ENCODE measurements around the gene COL8A2. TPM values are rescaled to one million over a fixed set of nuclear protein-coding genes. Genes with fewer than 3 reads are reported as not detected.

The COL8A2 gene
- total RNA-seq, 1 donor from 2014 or later: 18.1 TPM

- Mint-ChIP-seq H3K4me3 (ENCODE audit: unreplicated experiment) (no peak overlapping the region), H3K4me1 (ENCODE audit: low read depth) (peaks cover 15% of the 10 kb centered on the region), H3K9me3 (ENCODE audit: low read depth) (no peaks in the 10 kb centered on the region), H3K27ac (ENCODE audit: unreplicated experiment) (no peak overlapping the region), H3K36me3 (ENCODE audit: low read depth) (peaks cover 2% of the 10 kb centered on the region), H3K27me3 (ENCODE audit: low read depth) (no peaks in the 10 kb centered on the region)
- no peak for DNase-seq (ENCODE audit: low spot score)
- TF ChIP-seq, protein P1, sequence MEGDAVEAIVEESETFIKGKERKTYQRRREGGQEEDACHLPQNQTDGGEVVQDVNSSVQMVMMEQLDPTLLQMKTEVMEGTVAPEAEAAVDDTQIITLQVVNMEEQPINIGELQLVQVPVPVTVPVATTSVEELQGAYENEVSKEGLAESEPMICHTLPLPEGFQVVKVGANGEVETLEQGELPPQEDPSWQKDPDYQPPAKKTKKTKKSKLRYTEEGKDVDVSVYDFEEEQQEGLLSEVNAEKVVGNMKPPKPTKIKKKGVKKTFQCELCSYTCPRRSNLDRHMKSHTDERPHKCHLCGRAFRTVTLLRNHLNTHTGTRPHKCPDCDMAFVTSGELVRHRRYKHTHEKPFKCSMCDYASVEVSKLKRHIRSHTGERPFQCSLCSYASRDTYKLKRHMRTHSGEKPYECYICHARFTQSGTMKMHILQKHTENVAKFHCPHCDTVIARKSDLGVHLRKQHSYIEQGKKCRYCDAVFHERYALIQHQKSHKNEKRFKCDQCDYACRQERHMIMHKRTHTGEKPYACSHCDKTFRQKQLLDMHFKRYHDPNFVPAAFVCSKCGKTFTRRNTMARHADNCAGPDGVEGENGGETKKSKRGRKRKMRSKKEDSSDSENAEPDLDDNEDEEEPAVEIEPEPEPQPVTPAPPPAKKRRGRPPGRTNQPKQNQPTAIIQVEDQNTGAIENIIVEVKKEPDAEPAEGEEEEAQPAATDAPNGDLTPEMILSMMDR (IDR thresholded peaks at IDR 0.05): no peak
Observed at GRCh38 chr1:36085686-36086526, 39.1 kb downstream of the COL8A2 start.

DNA sequence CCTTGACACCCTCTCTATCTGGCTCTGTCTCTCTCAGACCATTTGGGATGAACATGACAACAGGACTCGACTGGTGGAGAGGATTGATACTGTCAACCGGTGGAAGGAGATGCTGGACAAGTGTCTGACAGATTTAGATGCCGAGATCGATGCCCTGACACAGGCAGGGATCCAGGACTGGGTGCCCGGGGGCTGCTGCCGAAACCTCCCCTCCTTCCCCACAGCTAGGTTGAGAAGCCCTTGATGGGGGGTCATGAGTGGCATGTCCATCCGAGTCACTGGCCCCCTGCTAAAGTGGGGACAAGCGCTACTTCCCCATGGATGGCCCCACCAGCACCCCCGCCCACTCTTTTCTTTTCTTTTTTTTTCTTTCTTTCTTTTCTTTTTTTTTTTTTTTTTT is 39.9 kb downstream of the COL8A2 start:
- Mint-ChIP-seq H3K27ac (ENCODE audit: unreplicated experiment) (no peak overlapping the region), H3K4me3 (ENCODE audit: unreplicated experiment) (no peak overlapping the region), H3K4me1 (ENCODE audit: low read depth) (peaks cover 14% of the 10 kb centered on the region), H3K36me3 (ENCODE audit: low read depth) (peaks cover 2% of the 10 kb centered on the region), H3K27me3 (ENCODE audit: low read depth) (no peaks in the 10 kb centered on the region), H3K9me3 (ENCODE audit: low read depth) (no peaks in the 10 kb centered on the region)
- no peak for DNase-seq (ENCODE audit: low spot score)
- TF ChIP-seq, protein P1 (IDR thresholded peaks at IDR 0.05): no peak

DNA sequence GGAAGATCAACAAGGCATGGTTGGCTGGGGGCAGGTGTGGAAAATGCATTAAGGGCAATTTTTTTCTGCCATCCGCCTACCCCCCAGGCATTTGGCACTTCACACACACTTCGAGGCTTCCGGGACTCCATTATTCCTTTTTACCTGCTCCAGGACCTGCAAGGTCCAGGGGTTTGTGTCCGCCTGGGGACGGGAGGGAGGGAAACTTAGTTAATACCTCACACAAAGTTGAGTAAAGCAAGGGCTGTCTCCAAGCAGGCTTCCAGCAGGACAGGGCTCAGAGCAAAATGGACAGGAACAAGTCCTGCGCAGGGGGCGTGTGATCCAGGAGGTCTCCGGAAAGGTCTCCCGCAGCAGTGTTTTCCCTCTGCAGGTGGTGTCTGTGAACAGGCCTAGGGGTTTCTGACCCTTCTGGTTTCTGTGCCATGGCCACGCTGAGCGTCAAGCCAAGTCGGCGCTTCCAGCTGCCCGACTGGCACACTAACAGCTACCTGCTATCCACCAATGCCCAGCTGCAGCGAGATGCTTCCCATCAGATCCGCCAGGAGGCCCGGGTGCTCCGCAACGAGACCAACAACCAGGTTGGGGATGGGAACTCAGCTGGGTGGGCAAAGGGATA is 40.4 kb downstream of the COL8A2 start:
- peaks cover 9% of the 10 kb centered on the region for H3K4me1 Mint-ChIP-seq (ENCODE audit: low read depth)
- H3K27me3 Mint-ChIP-seq (ENCODE audit: low read depth): no peaks in the 10 kb centered on the region
- peak overlapping the region; percentile 51 for H3K4me3 Mint-ChIP-seq (ENCODE audit: unreplicated experiment)
- H3K27ac Mint-ChIP-seq (ENCODE audit: unreplicated experiment): no peak overlapping the region
- TF ChIP-seq, protein P1 (IDR thresholded peaks at IDR 0.05): no peak
- H3K36me3 Mint-ChIP-seq (ENCODE audit: low read depth): no peaks in the 10 kb centered on the region
- H3K9me3 Mint-ChIP-seq (ENCODE audit: low read depth): no peaks in the 10 kb centered on the region
- DNase-seq (ENCODE audit: low spot score): peak; percentile 37

- H3K27me3 Mint-ChIP-seq (ENCODE audit: low read depth): no peaks in the 10 kb centered on the region
- peaks cover 3% of the 10 kb centered on the region for H3K4me1 Mint-ChIP-seq (ENCODE audit: low read depth)
- peak within 1 kb of the TSS; percentile 61 for H3K4me3 Mint-ChIP-seq (ENCODE audit: unreplicated experiment)
- peak within 1 kb of the TSS; percentile 41 for H3K27ac Mint-ChIP-seq (ENCODE audit: unreplicated experiment)
- no peaks in the 10 kb centered on the region for H3K36me3 Mint-ChIP-seq (ENCODE audit: low read depth)
- DNase-seq (ENCODE audit: low spot score): peak; percentile 86
- TF ChIP-seq, protein P1 (IDR thresholded peaks at IDR 0.05): peak; percentile 36
- no peaks in the 10 kb centered on the region for H3K9me3 Mint-ChIP-seq (ENCODE audit: low read depth)
Observed at GRCh38 chr1:36083635-36084496, 41.2 kb downstream of the COL8A2 start, which contains the start of gene TEKT2. Gene TEKT2 (plus strand): TSS chr1:36084094. CDS start chr1:36084922, 828 bp downstream.

DNA sequence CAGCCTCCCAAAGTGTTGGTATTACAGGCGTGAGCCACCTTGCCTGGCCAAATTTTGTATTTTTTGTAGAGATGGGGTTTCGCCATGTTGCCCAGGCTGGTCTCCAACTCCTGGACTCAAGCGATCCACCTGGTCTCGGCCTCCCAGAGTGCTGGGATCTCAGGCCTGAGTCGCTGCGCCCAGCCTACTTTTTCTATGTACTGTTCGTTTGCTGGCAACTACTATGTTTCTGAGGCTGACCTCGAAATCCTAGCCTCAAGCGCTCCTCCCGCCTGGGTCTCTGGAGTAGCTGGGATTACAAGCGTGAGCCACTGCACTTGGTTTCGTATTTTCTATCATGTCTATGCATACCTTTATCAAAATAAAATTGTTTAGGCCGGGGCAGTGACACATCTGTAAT is 41.8 kb downstream of the COL8A2 start:
- DNase-seq (ENCODE audit: low spot score): peak; percentile 40

More for the DNA sequence above, 41.8 kb downstream of the COL8A2 start:
- Mint-ChIP-seq H3K27me3 (ENCODE audit: low read depth) (no peaks in the 10 kb centered on the region), H3K36me3 (ENCODE audit: low read depth) (no peaks in the 10 kb centered on the region), H3K4me1 (ENCODE audit: low read depth) (peaks cover 3% of the 10 kb centered on the region), H3K27ac (ENCODE audit: unreplicated experiment) (no peak overlapping the region), H3K4me3 (ENCODE audit: unreplicated experiment) (peak overlapping the region; percentile 61), H3K9me3 (ENCODE audit: low read depth) (no peaks in the 10 kb centered on the region)
- TF ChIP-seq, protein P1 (IDR thresholded peaks at IDR 0.05): no peak
